Heart right ventricle (tissue), 16 donors: Measurements from ENCODE around the gene LSM6. TPM values are rescaled to one million over a fixed set of nuclear protein-coding genes. Genes with fewer than 3 reads are reported as not detected.

Experiments used
- ATAC-seq, 8 donors: fragments of 200-7000 bp; cut with Tn5 transposase; one replicate each; pipeline ENCODE4 v1.9.1; 2020; ENCODE audit warnings: mild to moderate bottlenecking in 8 of 8, moderate library complexity in 8 of 8, moderate number of reproducible peaks in 1 of 8
- DNase-seq, 2 donors: peaks; one replicate each; pipeline ENCODE4 v3.0.0-alpha.2; 2020
- H3K27ac ChIP-seq, 10 donors: fragments of 200-600 bp; sonication (generic) in 2 of 10; one replicate each; pipeline versions ENCODE4 v1.5.0 to v1.8.0; 2020 to 2022; ENCODE audit warnings: mild to moderate bottlenecking in 3 of 10
- H3K27me3 ChIP-seq, 7 donors: fragments of 200-600 bp; one replicate each; pipeline ENCODE4 v1.8.0; 2021 to 2022; ENCODE audit warnings: mild to moderate bottlenecking in 2 of 7
- H3K36me3 ChIP-seq, 9 donors: fragments of 200-600 bp; sonication (generic) in 1 of 9; one replicate each; pipeline versions ENCODE4 v1.5.0 to v1.8.0; 2020 to 2022; ENCODE audit warnings: mild to moderate bottlenecking in 2 of 9
- H3K4me1 ChIP-seq, 9 donors: fragments of 200-600 bp; sonication (generic) in 1 of 9; one replicate each; pipeline versions ENCODE4 v1.5.0 to v1.8.0; 2020 to 2022; ENCODE audit warnings: mild to moderate bottlenecking in 4 of 9
- H3K4me3 ChIP-seq, 10 donors: fragments of 200-600 bp; sonication (generic) in 2 of 10; one replicate each; pipeline versions ENCODE4 v1.5.0 to v1.8.0; 2020 to 2022; ENCODE audit warnings: mild to moderate bottlenecking in 7 of 10, moderate library complexity in 2 of 10
- H3K9me3 ChIP-seq, 11 donors: fragments of 200-600 bp in 10 of 11; sonication (generic) in 2 of 11; one replicate each; pipeline versions ENCODE4 v1.5.0 to v1.8.0; 2013 to 2022; ENCODE audit warnings: mild to moderate bottlenecking in 2 of 11, control low read depth in 1 of 11, moderate library complexity in 1 of 11
- CTCF ChIP-seq, 9 donors: fragments of 200-600 bp; sonication (generic) in 2 of 9; IDR thresholded peaks; one replicate each; pipeline versions ENCODE4 v1.5.0 to v1.8.0; 2021 to 2022; ENCODE audit warnings: antibody characterized with exemption in 9 of 9, mild to moderate bottlenecking in 5 of 9, moderate library complexity in 1 of 9
- WGBS, 2 donors: extraction: QIAGEN DNeasy Blood & Tissue Kit; methylation state at CpG; one replicate each; pipeline ENCODE4 v1.1.7; 2013; ENCODE audit warnings: inconsistent platforms in 1 of 2; 5-methylcytosine and 5-hydroxymethylcytosine counted together
- intact Hi-C, 10 donors: fragments of 100-400 bp; cut with DNase I; formaldehyde crosslinking; loops; one replicate each; pipeline versions ENCODE4 v1.11.1 to v1.14.2; 2022
- polyA plus RNA-seq, 2 donors: library from polyadenylated mRNA; stranded (reverse); fragments of 200-250 nt; gene quantifications; one replicate each; pipeline ENCODE4 v1.2.3, GENCODE V29; 2013
- total RNA-seq, 10 donors: library from RNA; stranded (reverse); fragmentation: NEBNext Ultra II Directional in 3 of 10; extraction: Animal tissue kit (Norgen Biotek cat#: 25700) in 3 of 10; gene quantifications; one replicate each; pipeline versions ENCODE4 v1.2.1 to v1.2.4, GENCODE V29; 2021 to 2023
- donor health status: Arrhythmogenic right ventricular cardiomyopathy.
- donor health status: ischemic (EF 13 %, LVEDD 7.1; RV severe dilation, severe dysfunction).
- donor health status: healthy with polysubstance abuse.
- donor health status: DM: no; HTN: yes; CAD: no.
- donor health status: DM: no; HTN: no; CAD: no.
- donor health status: ischemic (EF 25% LVEDD 6.9; RV normal size, moderate dysfunction).
- donor health status: ischemic (EF 25% LVEDD 5.7; RV mildly dilated, moderate dysfunction).
- donor health status: healthy.
- donor health status: DM: yes; HTN: yes; CAD: no.
- donor health status: Ischemic cardiomyopathy.
- donor health status: ischemic (EF 35%, LVEDD 5.7; RV mildly dilated, moderate dysfunction).
- donor health status: nonischemic (EF 11% LVEDD 7.7; RV severe dilation, severe dysfunction).
- donor health status: DM: yes; HTN: yes; CAD: no.
- donor health status: PGD.
- donor health status: ischemic (EF 29% LVEDD 5.4; RV normal size, mild dysfunction).
- donor health status: nonischemic (EF 23%, LVEDD 6.1; RV moderate dilation, normal function).

The LSM6 gene
- total and polyA plus RNA-seq, 12 donors = 8.7 to 24.4 (median 11.8) TPM

- no peak for ATAC-seq
- TF ChIP-seq CTCF (IDR thresholded peaks at IDR 0.05) = no peak
- Histone ChIP-seq H3K9me3 (peaks cover 0 to 29% (median 11%) of the 10 kb centered on the region in 11 donors), H3K36me3 (no peaks in the 10 kb centered on the region), H3K27ac (no peak overlapping the region), H3K27me3 (no peaks in the 10 kb centered on the region), H3K4me3 (no peak overlapping the region), H3K4me1 (no peaks in the 10 kb centered on the region)
- no peak for DNase-seq
- intact Hi-C loops = no loop called here
Observed at GRCh38 chr4:146161243-146161642, 14.3 kb upstream of the LSM6 start.

- H3K27ac ChIP-seq = no peak overlapping the region
- no peak for TF ChIP-seq CTCF (IDR thresholded peaks at IDR 0.05)
- WGBS, 2 donors = 68 to 70% methylated on average over 1 of the region's 1 CpG
- H3K4me1 ChIP-seq = no peaks in the 10 kb centered on the region
- ATAC-seq = no peak
- no peak overlapping the region for H3K4me3 ChIP-seq
- intact Hi-C loops = no loop called here
- H3K36me3 ChIP-seq = no peaks in the 10 kb centered on the region
- DNase-seq = no peak
- no peaks in the 10 kb centered on the region for H3K27me3 ChIP-seq
- peaks cover 0 to 16% (median 7%) of the 10 kb centered on the region in 11 donors for H3K9me3 ChIP-seq
Observed at GRCh38 chr4:146165221-146165620, 10.3 kb upstream of the LSM6 start.

- Histone ChIP-seq H3K27ac (no peak overlapping the region), H3K4me3 (no peak overlapping the region), H3K4me1 (no peaks in the 10 kb centered on the region), H3K36me3 (no peaks in the 10 kb centered on the region), H3K27me3 (no peaks in the 10 kb centered on the region), H3K9me3 (peaks cover 0 to 16% (median 7%) of the 10 kb centered on the region in 11 donors)
- no peak for DNase-seq
- intact Hi-C loops = no loop called here
- ATAC-seq = no peak
- TF ChIP-seq CTCF (IDR thresholded peaks at IDR 0.05) = no peak
Observed at GRCh38 chr4:146165840-146166239, 9.7 kb upstream of the LSM6 start.

- intact Hi-C loops = loop anchor here in 4 of 10 donors (10.0 kb wide), 5 partner anchors 55 to 435 kb away; partner anchors contain the start of genes ZNF827 (in 2 of the 4) and SLC10A7 (in 1 of the 4)
- no peaks in the 10 kb centered on the region for H3K27me3 ChIP-seq
- ATAC-seq = no peak
- no peak overlapping the region for H3K4me3 ChIP-seq
- no peak for TF ChIP-seq CTCF (IDR thresholded peaks at IDR 0.05)
- DNase-seq = no peak
- H3K36me3 ChIP-seq = no peaks in the 10 kb centered on the region
- 86 to 87% methylated on average over 3 of the region's 3 CpGs for WGBS, 2 donors
- no peaks in the 10 kb centered on the region for H3K9me3 ChIP-seq
- H3K4me1 ChIP-seq = peaks cover 0 to 3% (median 0%) of the 10 kb centered on the region in 9 donors
- no peak overlapping the region for H3K27ac ChIP-seq
Observed at GRCh38 chr4:146170149-146170548, 5.4 kb upstream of the LSM6 start.
